Esophagus muscularis mucosa (tissue), 3 donors: ENCODE results near the gene MAN1B1.

Experiments used
- CTCF ChIP-seq, 3 experiments: fragments of 200-600 bp in 2 of 3; fragments of 450-650 bp in 1 of 3; sonication (generic) in 2 of 3; IDR thresholded peaks; one replicate each; pipeline ENCODE4 v1.5.1; 2017 to 2019; ENCODE audit warnings: antibody characterized with exemption in 3 of 3, mild to moderate bottlenecking in 2 of 3, moderate library complexity in 1 of 3
- POLR2A ChIP-seq: fragments of 450-650 bp; IDR thresholded peaks from one replicate; pipeline ENCODE4 v1.6.1; 2017; ENCODE audit warnings: antibody characterized with exemption, moderate library complexity, mild to moderate bottlenecking, low read depth

DNA sequence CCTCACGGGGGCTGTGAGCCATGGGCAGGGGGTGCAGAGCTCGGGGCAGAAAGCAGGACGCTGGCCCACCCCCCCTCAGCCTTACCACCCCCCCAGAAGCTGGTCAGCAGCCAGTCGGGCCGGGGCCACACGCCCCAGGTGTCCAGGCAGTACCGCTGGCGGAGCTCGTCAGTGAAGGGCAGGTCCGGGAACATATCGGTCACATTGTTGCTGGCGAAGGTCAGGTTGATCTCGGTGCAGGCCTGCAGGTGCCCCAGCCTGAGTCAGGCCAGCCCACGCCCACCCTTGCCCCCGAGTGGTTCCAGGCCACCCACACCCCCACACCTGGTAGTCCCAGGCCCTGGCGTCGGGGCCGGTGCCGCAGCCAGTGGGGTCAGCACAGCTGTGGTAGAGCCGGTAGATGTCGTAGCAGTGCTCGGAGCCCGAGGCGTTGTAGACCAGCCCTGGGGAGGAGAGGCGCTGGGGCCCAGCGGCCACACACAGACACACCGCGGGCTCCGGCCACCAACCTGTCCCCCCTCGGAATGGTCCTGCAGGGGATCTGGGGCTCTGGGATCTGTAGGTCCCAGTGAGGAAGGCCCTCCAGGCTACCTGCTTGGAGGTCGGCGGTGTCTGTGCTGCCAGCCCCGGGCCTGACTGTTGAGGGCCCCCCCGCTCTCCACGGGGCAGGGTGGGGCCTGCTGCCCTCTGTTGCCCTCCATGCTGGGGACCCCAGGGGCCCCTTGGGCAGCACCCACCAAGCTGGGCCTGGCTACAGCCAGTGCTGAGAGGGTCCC, 25.2 kb downstream of the MAN1B1 start:
- TF ChIP-seq CTCF (IDR thresholded peaks at IDR 0.05) = no peak
- TF ChIP-seq POLR2A = no peak
